T-cell (primary cell): Measurements from ENCODE around the gene HGS. TPM values are rescaled to one million over a fixed set of nuclear protein-coding genes. Genes with fewer than 3 reads are reported as not detected.

Experiments
- ATAC-seq, 4 experiments: fragments of 200-7000 bp in 3 of 4; fragments of 150-1000 bp in 1 of 4; cut with Tn5 transposase; replicated peaks in 1 of 4; 1 replicate in 3 of 4; 2 replicates in 1 of 4; pipeline ENCODE4 v1.10.0; 2021; ENCODE audit warnings: moderate library complexity in 3 of 4, mild to moderate bottlenecking in 2 of 4, moderate number of reproducible peaks in 1 of 4
- CTCF ChIA-PET, 2 donors: fragments of 300-600 bp; sonication (Branson Sonifier 250); formaldehyde crosslinking; loops; one replicate each; lab custom pipeline; 2022; ENCODE audit warnings: antibody characterized with exemption in 2 of 2; lab: Charles Lee
- POLR2A ChIA-PET, 2 donors: fragments of 300-600 bp; sonication (Branson Sonifier 250); formaldehyde crosslinking; loops; one replicate each; lab custom pipeline; 2022; ENCODE audit warnings: antibody characterized with exemption in 2 of 2; lab: Charles Lee
- DNase-seq, 35 experiments: peaks; one replicate each; pipeline versions ENCODE4 v3.0.0 to v3.0.0-alpha.2; 2013 to 2023
- H3K27ac ChIP-seq: one replicate; pipeline ENCODE4 v1.5.1; 2013; ENCODE audit warnings: low read length
- H3K27me3 ChIP-seq, 2 experiments: replicated peaks in 1 of 2; 1 replicate in 1 of 2; 2 replicates in 1 of 2; pipeline versions ENCODE4 v1.6.1 to v1.7.0; 2013; ENCODE audit warnings: low read length in 1 of 2, mixed read lengths in 1 of 2; ENCODE audit not compliant: control insufficient read depth in 2 of 2, insufficient read depth in 2 of 2; ENCODE audit errors: extremely low read depth in 1 of 2
- H3K36me3 ChIP-seq, 2 donors: 1 replicate in 1 of 2; 2 replicates in 1 of 2; pipeline versions ENCODE4 v1.6.1 to v1.7.0; 2013; ENCODE audit warnings: low read length in 1 of 2; ENCODE audit not compliant: control insufficient read depth in 2 of 2, insufficient read depth in 1 of 2; ENCODE audit errors: extremely low read depth in 1 of 2
- H3K4me1 ChIP-seq, 2 experiments: 1 replicate in 1 of 2; 2 replicates in 1 of 2; pipeline versions ENCODE4 v1.6.1 to v1.7.0; 2013; ENCODE audit warnings: low read length in 2 of 2, mixed read lengths in 1 of 2; ENCODE audit not compliant: insufficient read depth in 2 of 2, control insufficient read depth in 1 of 2; ENCODE audit errors: extremely low read depth in 1 of 2
- H3K4me3 ChIP-seq, 2 donors: 1 replicate in 1 of 2; 2 replicates in 1 of 2; pipeline versions ENCODE4 v1.5.1 to v1.7.0; 2013; ENCODE audit warnings: mild to moderate bottlenecking in 2 of 2, low read length in 1 of 2, moderate library complexity in 1 of 2; ENCODE audit not compliant: control insufficient read depth in 1 of 2; ENCODE audit errors: extremely low read depth in 1 of 2
- H3K9me3 ChIP-seq: 2 replicates; pipeline ENCODE4 v1.7.0; 2013
- H3K27ac Mint-ChIP-seq, 2 donors: one replicate each; pipeline ENCODE4 v1.8.0; 2020 to 2021; ENCODE audit warnings: mild to moderate bottlenecking in 2 of 2, mixed read lengths in 2 of 2
- H3K27me3 Mint-ChIP-seq, 2 donors: one replicate each; pipeline ENCODE4 v1.8.0; 2021 to 2022; ENCODE audit warnings: mixed read lengths in 2 of 2
- H3K36me3 Mint-ChIP-seq: one replicate; pipeline ENCODE4 v1.8.0; 2021; ENCODE audit warnings: mixed read lengths
- H3K4me1 Mint-ChIP-seq, 3 donors: one replicate each; pipeline ENCODE4 v1.8.0; 2020 to 2022; ENCODE audit warnings: mixed read lengths in 3 of 3, mild to moderate bottlenecking in 1 of 3
- H3K4me3 Mint-ChIP-seq, 3 donors: one replicate each; pipeline ENCODE4 v1.8.0; 2020 to 2022; ENCODE audit warnings: mild to moderate bottlenecking in 3 of 3, mixed read lengths in 3 of 3, moderate library complexity in 3 of 3
- H3K9me3 Mint-ChIP-seq, 3 donors: one replicate each; pipeline ENCODE4 v1.8.0; 2020 to 2022; ENCODE audit warnings: mixed read lengths in 3 of 3
- WGBS: methylation state at CpG from one replicate; pipeline ENCODE4 v1.1.5; 2013; ENCODE audit warnings: missing lambda C conversion rate; ENCODE audit not compliant: insufficient coverage; 5-methylcytosine and 5-hydroxymethylcytosine counted together
- total RNA-seq, 35 experiments: library from RNA in 6 of 35; stranded (reverse) in 6 of 35; fragments of 120-200 nt in 1 of 35; gene quantifications; one replicate each; pipeline versions ENCODE4 v1.2.1 to v1.2.4 and lab custom pipeline; 2013 to 2026

HGS gene
- total RNA-seq, 5 donors from 2014 or later (not counting 1 experiment from before 2014, with no cell fraction given), result 114 to 205 (median 181) TPM

DNA sequence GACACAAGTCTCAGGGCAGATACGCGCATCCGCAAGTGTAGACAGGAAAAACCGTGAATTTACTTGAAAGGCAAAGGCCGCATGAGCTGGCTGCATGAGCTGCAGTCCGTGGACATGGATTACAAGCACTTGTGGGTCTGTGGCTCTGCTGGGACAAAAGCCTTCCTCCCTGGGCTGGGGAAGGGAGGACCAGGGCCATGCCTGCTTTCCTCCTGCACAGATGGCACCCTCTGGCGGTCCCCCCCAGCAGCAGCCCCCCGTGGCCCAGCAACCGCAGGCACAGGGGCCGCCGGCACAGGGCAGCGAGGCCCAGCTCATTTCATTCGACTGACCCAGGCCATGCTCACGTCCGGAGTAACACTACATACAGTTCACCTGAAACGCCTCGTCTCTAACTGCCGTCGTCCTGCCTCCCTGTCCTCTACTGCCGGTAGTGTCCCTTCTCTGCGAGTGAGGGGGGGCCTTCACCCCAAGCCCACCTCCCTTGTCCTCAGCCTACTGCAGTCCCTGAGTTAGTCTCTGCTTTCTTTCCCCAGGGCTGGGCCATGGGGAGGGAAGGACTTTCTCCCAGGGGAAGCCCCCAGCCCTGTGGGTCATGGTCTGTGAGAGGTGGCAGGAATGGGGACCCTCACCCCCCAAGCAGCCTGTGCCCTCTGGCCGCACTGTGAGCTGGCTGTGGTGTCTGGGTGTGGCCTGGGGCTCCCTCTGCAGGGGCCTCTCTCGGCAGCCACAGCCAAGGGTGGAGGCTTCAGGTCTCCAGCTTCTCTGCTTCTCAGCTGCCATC is 17.7 kb downstream of the HGS start:
- Histone ChIP-seq H3K27me3 (no peaks in the 10 kb centered on the region), H3K27ac (peak overlapping the region; percentile 85), H3K36me3 (peaks cover 17 to 51% of the 10 kb centered on the region in 2 donors), H3K4me1 (peaks cover 9 to 35% of the 10 kb centered on the region in 2 experiments), H3K9me3 (no peaks in the 10 kb centered on the region), H3K4me3 (no peak overlapping the region)
- H3K9me3 Mint-ChIP-seq, result no peaks in the 10 kb centered on the region
- ATAC-seq, result no peak
- WGBS, result 81% methylated on average over 13 of the region's 23 CpGs
- H3K27ac Mint-ChIP-seq, result no peak overlapping the region
- ChIA-PET POLR2A (no interaction called here), CTCF (no interaction called here)
- peaks cover 36% of the 10 kb centered on the region for H3K36me3 Mint-ChIP-seq
- peak in 1 of 35 experiments; percentile 35 for DNase-seq
- H3K4me1 Mint-ChIP-seq, result peaks cover 21 to 33% (median 29%) of the 10 kb centered on the region in 3 donors
- H3K27me3 Mint-ChIP-seq, result no peaks in the 10 kb centered on the region
- H3K4me3 Mint-ChIP-seq, result peak overlapping the region; percentile 54 to 91 (median 87)

- WGBS, result under 1% methylated on average over 102 of the region's 102 CpGs
- ChIA-PET CTCF (no interaction called here), POLR2A (interaction anchor here in 1 of 2 donors (0.6 kb wide), 1 partner anchor 153 kb away, joined by 3 read pairs; no protein-coding TSS in a partner anchor)
- H3K27me3 Mint-ChIP-seq, result no peaks in the 10 kb centered on the region
- Histone ChIP-seq H3K27me3 (no peaks in the 10 kb centered on the region), H3K27ac (peak within 1 kb of the TSS; percentile 85), H3K36me3 (peaks cover 16 to 44% of the 10 kb centered on the region in 2 donors), H3K9me3 (no peaks in the 10 kb centered on the region), H3K4me3 (peak within 1 kb of the TSS; percentile 85 to 88), H3K4me1 (peaks cover 9 to 35% of the 10 kb centered on the region in 2 experiments)
- H3K27ac Mint-ChIP-seq, result peak within 1 kb of the TSS; percentile 89 to 90
- H3K36me3 Mint-ChIP-seq, result peaks cover 27% of the 10 kb centered on the region
- no peaks in the 10 kb centered on the region for H3K9me3 Mint-ChIP-seq
- peak; percentile 66 to 94 (median 82) for DNase-seq
- peak within 1 kb of the TSS; percentile 87 to 91 (median 88) for H3K4me3 Mint-ChIP-seq
- peaks cover 21 to 33% (median 29%) of the 10 kb centered on the region in 3 donors for H3K4me1 Mint-ChIP-seq
- peak; percentile 89 to 92 (median 92) for ATAC-seq
Measured at GRCh38 chr17:81702934-81703746, 19.3 kb downstream of the HGS start, which contains the start of gene MRPL12. TSS of gene MRPL12 (plus strand) at chr17:81703367. CDS start at chr17:81703502, 135 bp downstream.

DNA sequence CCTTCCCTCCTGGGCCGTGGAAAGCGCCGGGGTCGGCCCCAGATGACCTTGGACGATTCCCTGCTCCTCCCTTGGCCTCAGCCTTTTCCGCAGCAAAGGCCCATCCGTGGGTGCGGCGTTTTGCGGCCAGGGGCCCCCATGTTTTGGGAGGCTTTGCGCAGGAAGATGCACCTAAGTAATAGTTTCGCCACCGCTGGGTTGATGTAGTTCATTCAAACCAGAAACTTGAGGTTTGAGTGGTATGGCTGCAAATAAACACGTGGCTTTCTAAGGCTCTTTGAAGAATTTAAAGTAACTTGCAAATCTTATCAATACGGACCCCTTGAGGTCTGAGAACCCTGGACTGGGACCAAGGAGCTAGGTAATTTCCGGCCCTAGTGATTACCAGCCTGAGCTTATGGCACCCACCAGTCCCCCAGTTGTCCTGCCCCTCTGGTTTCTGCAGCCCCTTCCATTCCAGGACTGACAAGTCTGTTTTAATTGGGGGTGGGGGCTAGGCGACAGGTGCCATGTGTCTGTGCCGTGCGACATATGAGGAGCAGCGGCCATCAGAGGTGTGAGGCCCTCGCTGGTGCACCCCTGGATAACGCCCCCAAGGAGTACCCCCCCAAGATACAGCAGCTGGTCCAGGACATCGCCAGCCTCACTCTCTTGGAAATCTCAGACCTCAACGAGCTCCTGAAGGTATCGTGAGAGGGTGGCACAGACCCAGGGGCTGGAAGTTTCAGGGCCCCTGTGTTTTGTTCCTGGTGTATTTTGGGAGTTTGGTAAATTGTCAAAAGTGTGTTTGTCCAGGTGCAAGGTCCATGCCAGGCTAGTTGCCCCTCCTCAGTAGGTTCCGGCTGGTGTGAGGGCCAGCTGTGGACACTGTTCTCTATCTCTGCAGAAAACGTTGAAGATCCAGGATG is 20.2 kb downstream of the HGS start:
- Histone ChIP-seq H3K9me3 (no peaks in the 10 kb centered on the region), H3K27ac (peak overlapping the region; percentile 45), H3K4me1 (peaks cover 9 to 35% of the 10 kb centered on the region in 2 experiments), H3K36me3 (peaks cover 18 to 38% of the 10 kb centered on the region in 2 donors), H3K27me3 (no peaks in the 10 kb centered on the region), H3K4me3 (peak overlapping the region; percentile 85 to 88)
- CTCF ChIA-PET, result no interaction called here
- peak in 3 of 4 experiments; percentile 3 to 17 (median 3) for ATAC-seq
- H3K36me3 Mint-ChIP-seq, result peaks cover 22% of the 10 kb centered on the region
- DNase-seq, result peak in 2 of 35 experiments; percentile 13 to 52
- no peaks in the 10 kb centered on the region for H3K9me3 Mint-ChIP-seq
- peaks cover 21 to 33% (median 27%) of the 10 kb centered on the region in 3 donors for H3K4me1 Mint-ChIP-seq
- POLR2A ChIA-PET, result no interaction called here
- 36% methylated on average over 20 of the region's 27 CpGs for WGBS
- H3K4me3 Mint-ChIP-seq, result peak overlapping the region; percentile 79 to 91 (median 87)
- H3K27me3 Mint-ChIP-seq, result no peaks in the 10 kb centered on the region
- peak overlapping the region; percentile 19 to 64 for H3K27ac Mint-ChIP-seq

- Histone ChIP-seq H3K27me3 (no peaks in the 10 kb centered on the region), H3K4me3 (no peak overlapping the region), H3K27ac (no peak overlapping the region), H3K36me3 (peaks cover 18 to 30% of the 10 kb centered on the region in 2 donors), H3K4me1 (peaks cover 9 to 44% of the 10 kb centered on the region in 2 experiments), H3K9me3 (no peaks in the 10 kb centered on the region)
- Mint-ChIP-seq H3K27me3 (no peaks in the 10 kb centered on the region), H3K36me3 (peaks cover 19% of the 10 kb centered on the region), H3K4me1 (peaks cover 22 to 39% (median 31%) of the 10 kb centered on the region in 3 donors), H3K4me3 (peak overlapping the region in 2 of 3 donors; percentile 34 to 43), H3K9me3 (no peaks in the 10 kb centered on the region), H3K27ac (no peak overlapping the region)
- DNase-seq, result no peak
- POLR2A ChIA-PET, result no interaction called here
- WGBS, result 89% methylated on average over 21 of the region's 30 CpGs
- no peak for ATAC-seq
- CTCF ChIA-PET, result no interaction called here
Measured at GRCh38 chr17:81705518-81706231, 21.9 kb downstream of the HGS start.

- peak overlapping the region in 1 of 3 donors; percentile 17 for H3K4me3 Mint-ChIP-seq
Measured at GRCh38 chr17:81706232-81706611, 22.4 kb downstream of the HGS start.

More at GRCh38 chr17:81706232-81706611, 22.4 kb downstream of the HGS start:
- POLR2A ChIA-PET, result no interaction called here
- H3K27ac Mint-ChIP-seq, result no peak overlapping the region
- Histone ChIP-seq H3K27me3 (peaks cover 0 to 3% of the 10 kb centered on the region in 2 experiments), H3K4me3 (no peak overlapping the region), H3K27ac (no peak overlapping the region), H3K4me1 (peaks cover 15 to 44% of the 10 kb centered on the region in 2 experiments), H3K36me3 (peaks cover 14 to 24% of the 10 kb centered on the region in 2 donors), H3K9me3 (no peaks in the 10 kb centered on the region)
- ATAC-seq (no peak), DNase-seq (no peak)
- WGBS, result 98% methylated on average over 16 of the region's 17 CpGs
- H3K36me3 Mint-ChIP-seq, result peaks cover 15% of the 10 kb centered on the region
- peaks cover 22 to 39% (median 31%) of the 10 kb centered on the region in 3 donors for H3K4me1 Mint-ChIP-seq
- H3K27me3 Mint-ChIP-seq, result no peaks in the 10 kb centered on the region
- CTCF ChIA-PET, result no interaction called here
- H3K9me3 Mint-ChIP-seq, result no peaks in the 10 kb centered on the region
